Gastrocnemius medialis (tissue), 4 donors: ENCODE data around the gene KPNA6. TPM values are rescaled to one million over a fixed set of nuclear protein-coding genes. Genes with fewer than 3 reads are reported as not detected.

Experiments
- ATAC-seq, 2 donors: fragments of 150-250 bp; one replicate each; pipeline ENCODE4 v1.9.1; 2016
- DNase-seq, 2 donors: peaks; one replicate each; pipeline ENCODE4 v3.0.0-alpha.2; 2019
- H3K27ac ChIP-seq, 4 donors: fragments of 200-600 bp; sonication (generic); 1 replicate in 1 of 4; 2 replicates in 3 of 4; pipeline ENCODE4 v1.5.1; 2016 to 2018; ENCODE audit warnings: mild to moderate bottlenecking in 2 of 4, moderate library complexity in 1 of 4
- H3K27me3 ChIP-seq, 3 donors: fragments of 200-600 bp; sonication (generic) in 2 of 3; 1 replicate in 1 of 3; 2 replicates in 2 of 3; pipeline versions ENCODE4 v1.5.1 to v1.6.0; 2016 to 2019; ENCODE audit warnings: mild to moderate bottlenecking in 1 of 3, moderate library complexity in 1 of 3
- H3K36me3 ChIP-seq, 2 donors: fragments of 200-600 bp; sonication (generic) in 1 of 2; one replicate each; pipeline ENCODE4 v1.5.1; 2017 to 2018
- H3K4me1 ChIP-seq, 2 donors: fragments of 200-600 bp; sonication (generic) in 1 of 2; one replicate each; pipeline ENCODE4 v1.5.1; 2016 to 2017; ENCODE audit warnings: mild to moderate bottlenecking in 2 of 2
- H3K4me3 ChIP-seq, 4 donors: fragments of 200-600 bp; sonication (generic) in 3 of 4; 1 replicate in 1 of 4; 2 replicates in 3 of 4; pipeline ENCODE4 v1.5.1; 2016 to 2019; ENCODE audit warnings: mild to moderate bottlenecking in 2 of 4
- H3K9me3 ChIP-seq, 3 donors: fragments of 200-600 bp; sonication (generic) in 2 of 3; 1 replicate in 1 of 3; 2 replicates in 2 of 3; pipeline ENCODE4 v1.5.1; 2016 to 2019
- CTCF ChIP-seq, 5 experiments: fragments of 450-650 bp in 3 of 5; fragments of 200-600 bp in 2 of 5; sonication (generic) in 2 of 5; IDR thresholded peaks in 4 of 5; conservative IDR thresholded peaks in 1 of 5; 1 replicate in 4 of 5; 2 replicates in 1 of 5; pipeline ENCODE4 v1.5.1; 2016 to 2019; ENCODE audit warnings: antibody characterized with exemption in 5 of 5, mild to moderate bottlenecking in 3 of 5, moderate library complexity in 3 of 5
- POLR2A ChIP-seq, 2 donors: fragments of 450-650 bp; IDR thresholded peaks; one replicate each; pipeline ENCODE4 v1.6.1; 2017; ENCODE audit warnings: antibody characterized with exemption in 2 of 2, mild to moderate bottlenecking in 2 of 2, moderate library complexity in 2 of 2
- in situ Hi-C, 4 donors: fragments of 200-750 bp; cut with MboI; loops; one replicate each; pipeline versions ENCODE4 v1.15.0 to v1.8.0; 2017; ENCODE audit warnings: low sequenced_read_pairs in 4 of 4
- intact Hi-C: fragments of 100-400 bp; cut with DNase I; formaldehyde crosslinking; loops from one replicate; pipeline ENCODE4 v1.15.1; 2023; ENCODE audit warnings: low total_unique reads
- total RNA-seq, 4 donors: library from RNA; depleted of rRNA; stranded (reverse); fragments of >200 nt; gene quantifications; one replicate each; pipeline versions ENCODE4 v1.1.0 to v1.2.3, GENCODE V29; 2016

KPNA6 gene
- total RNA-seq, 4 donors from 2014 or later = 67.3 to 80.7 (median 74.4) TPM

GRCh38 chr1:32197074-32197473 lies 89.2 kb downstream of the KPNA6 start:
- H3K36me3 ChIP-seq = peaks cover 3 to 43% of the 10 kb centered on the region in 2 donors
- H3K27me3 ChIP-seq = no peaks in the 10 kb centered on the region
- DNase-seq = no peak
- in situ Hi-C loops = no loop called here
- no peak for TF ChIP-seq CTCF (IDR thresholded peaks at IDR 0.05 in 4 of 5, conservative IDR thresholded peaks at IDR 0.05 in 1 of 5)
- TF ChIP-seq POLR2A (IDR thresholded peaks at IDR 0.05) = no peak
- no peak for ATAC-seq
- H3K4me3 ChIP-seq = no peak overlapping the region
- H3K27ac ChIP-seq = peak overlapping the region; percentile 86 to 99 (median 94)
- H3K4me1 ChIP-seq = peaks cover 44 to 57% of the 10 kb centered on the region in 2 donors
- no peaks in the 10 kb centered on the region for H3K9me3 ChIP-seq
- intact Hi-C loops = no loop called here

- TF ChIP-seq CTCF (IDR thresholded peaks at IDR 0.05 in 4 of 5, conservative IDR thresholded peaks at IDR 0.05 in 1 of 5) (no peak), POLR2A (IDR thresholded peaks at IDR 0.05) (no peak)
- H3K36me3 ChIP-seq = peaks cover 3 to 36% of the 10 kb centered on the region in 2 donors
- DNase-seq = peak in 1 of 2 donors; percentile 58
- intact Hi-C loops = no loop called here
- H3K9me3 ChIP-seq = no peaks in the 10 kb centered on the region
- H3K27ac ChIP-seq = peak overlapping the region; percentile 86 to 99 (median 94)
- no peaks in the 10 kb centered on the region for H3K27me3 ChIP-seq
- no peak for ATAC-seq
- in situ Hi-C loops = no loop called here
- no peak overlapping the region for H3K4me3 ChIP-seq
- peaks cover 44 to 64% of the 10 kb centered on the region in 2 donors for H3K4me1 ChIP-seq
These were observed 90.0 kb downstream of the KPNA6 start for GRCh38 chr1:32197837-32198236.

- intact Hi-C loops = no loop called here
- H3K4me1 ChIP-seq = peaks cover 44 to 64% of the 10 kb centered on the region in 2 donors
- no peaks in the 10 kb centered on the region for H3K9me3 ChIP-seq
- no peaks in the 10 kb centered on the region for H3K27me3 ChIP-seq
- H3K36me3 ChIP-seq = peaks cover 3 to 30% of the 10 kb centered on the region in 2 donors
- TF ChIP-seq CTCF (IDR thresholded peaks at IDR 0.05 in 4 of 5, conservative IDR thresholded peaks at IDR 0.05 in 1 of 5) (no peak), POLR2A (IDR thresholded peaks at IDR 0.05) (no peak)
- no peak for DNase-seq
- no peak for ATAC-seq
- H3K27ac ChIP-seq = peak overlapping the region; percentile 86 to 99 (median 94)
- H3K4me3 ChIP-seq = no peak overlapping the region
- in situ Hi-C loops = no loop called here
These were observed 90.6 kb downstream of the KPNA6 start for GRCh38 chr1:32198237-32199042.

- H3K36me3 ChIP-seq = peaks cover 1 to 22% of the 10 kb centered on the region in 2 donors
- DNase-seq (no peak), ATAC-seq (no peak)
- no peak for TF ChIP-seq POLR2A (IDR thresholded peaks at IDR 0.05)
- TF ChIP-seq CTCF (IDR thresholded peaks at IDR 0.05 in 4 of 5, conservative IDR thresholded peaks at IDR 0.05 in 1 of 5) = no peak
- in situ Hi-C loops (no loop called here), intact Hi-C loops (no loop called here)
- no peaks in the 10 kb centered on the region for H3K27me3 ChIP-seq
- H3K9me3 ChIP-seq = no peaks in the 10 kb centered on the region
- H3K4me3 ChIP-seq = peak overlapping the region in 2 of 4 donors; percentile 25 to 72
- H3K27ac ChIP-seq = peak overlapping the region; percentile 86 to 99 (median 94)
- peaks cover 44 to 64% of the 10 kb centered on the region in 2 donors for H3K4me1 ChIP-seq
These were observed 91.3 kb downstream of the KPNA6 start for GRCh38 chr1:32199043-32199716.
